ENCODE data around the gene NUMB.

Gene NUMB

GRCh38 chr14:73339846-73340595, 118.3 kb downstream of the NUMB start:
- no peak for TF ChIP-seq CTCF (conservative IDR thresholded peaks at IDR 0.05; ENCODE audit: low read depth, low read length)
- DNase-seq (ENCODE audit: low read depth): no peak
- no peak overlapping the region for H3K4me3 ChIP-seq (ENCODE audit: low read length)

- DNase-seq (ENCODE audit: low read depth): no peak
- TF ChIP-seq CTCF (conservative IDR thresholded peaks at IDR 0.05; ENCODE audit: low read depth, low read length): no peak
Measured at GRCh38 chr14:73339206-73339605, 119.1 kb downstream of the NUMB start.

GRCh38 chr14:73338551-73338950, 119.8 kb downstream of the NUMB start:
- no peak for TF ChIP-seq CTCF (conservative IDR thresholded peaks at IDR 0.05; ENCODE audit: low read depth, low read length)
- no peak for DNase-seq (ENCODE audit: low read depth)
- no peak overlapping the region for H3K4me3 ChIP-seq (ENCODE audit: low read length)

More at GRCh38 chr14:73339206-73339605, 119.1 kb downstream of the NUMB start:
- no peak overlapping the region for H3K4me3 ChIP-seq (ENCODE audit: low read length)

GRCh38 chr14:73333031-73333430, 125.3 kb downstream of the NUMB start:
- no peak for TF ChIP-seq CTCF (conservative IDR thresholded peaks at IDR 0.05; ENCODE audit: low read depth, low read length)
- DNase-seq (ENCODE audit: low read depth): no peak
- H3K4me3 ChIP-seq (ENCODE audit: low read length): no peak overlapping the region

- no peak overlapping the region for H3K4me3 ChIP-seq (ENCODE audit: low read length)
- DNase-seq (ENCODE audit: low read depth): no peak
- no peak for TF ChIP-seq CTCF (conservative IDR thresholded peaks at IDR 0.05; ENCODE audit: low read depth, low read length)
Measured at GRCh38 chr14:73325630-73326299, 132.6 kb downstream of the NUMB start.

- no peak for TF ChIP-seq CTCF (conservative IDR thresholded peaks at IDR 0.05; ENCODE audit: low read depth, low read length)
- H3K4me3 ChIP-seq (ENCODE audit: low read length): no peak overlapping the region
- no peak for DNase-seq (ENCODE audit: low read depth)
Measured at GRCh38 chr14:73325063-73325462, 133.3 kb downstream of the NUMB start.

GRCh38 chr14:73324533-73324932, 133.8 kb downstream of the NUMB start:
- TF ChIP-seq CTCF (conservative IDR thresholded peaks at IDR 0.05; ENCODE audit: low read depth, low read length): no peak
- H3K4me3 ChIP-seq (ENCODE audit: low read length): no peak overlapping the region
- DNase-seq (ENCODE audit: low read depth): no peak

Measured in retinal pigment epithelial cell (primary cell).